Ovary (tissue), 9 donors: ENCODE results near the gene MASTL. TPM values are rescaled to one million over a fixed set of nuclear protein-coding genes. Genes with fewer than 3 reads are reported as not detected.

Experiments
- DNase-seq, 5 donors: peaks; one replicate each; pipeline ENCODE4 v3.0.0-alpha.2; 2019 to 2020
- H3K27ac ChIP-seq, 2 donors: fragments of 200-600 bp; one replicate each; pipeline versions ENCODE4 v1.5.1 to v1.8.0; 2019 to 2022
- H3K27me3 ChIP-seq: fragments of 200-600 bp; one replicate; pipeline ENCODE4 v1.8.0; 2022
- H3K36me3 ChIP-seq: fragments of 200-600 bp; sonication (generic); one replicate; pipeline ENCODE4 v1.5.1; 2019
- H3K4me1 ChIP-seq: one replicate; pipeline ENCODE4 v1.8.1; 2013; ENCODE audit warnings: mild to moderate bottlenecking, moderate library complexity; ENCODE audit not compliant: insufficient read depth
- H3K4me3 ChIP-seq: fragments of 200-600 bp; sonication (generic); one replicate; pipeline ENCODE4 v1.5.1; 2017
- H3K9me3 ChIP-seq, 2 donors: fragments of 200-600 bp in 1 of 2; sonication (generic) in 1 of 2; one replicate each; pipeline versions ENCODE4 v1.5.1 to v1.8.1; 2013 to 2019; ENCODE audit warnings: mild to moderate bottlenecking in 1 of 2, moderate library complexity in 1 of 2
- CTCF ChIP-seq, 3 donors: fragments of 450-650 bp in 2 of 3; fragments of 200-600 bp in 1 of 3; IDR thresholded peaks; one replicate each; pipeline versions ENCODE4 v1.5.1 to v1.8.0; 2016 to 2022; ENCODE audit warnings: antibody characterized with exemption in 3 of 3, mild to moderate bottlenecking in 1 of 3
- EP300 ChIP-seq: sonication (generic); formaldehyde crosslinking; IDR thresholded peaks from one replicate; pipeline ENCODE4 v1.6.1; 2017; ENCODE audit warnings: antibody characterized with exemption
- POLR2A ChIP-seq: fragments of 450-650 bp; IDR thresholded peaks from one replicate; pipeline ENCODE4 v1.6.1; 2017; ENCODE audit warnings: antibody characterized with exemption, mild to moderate bottlenecking, moderate library complexity
- WGBS, 3 donors: extraction: QIAGEN DNeasy Blood & Tissue Kit in 1 of 3; methylation state at CpG; one replicate each; pipeline versions ENCODE4 v1.1.5 to v1.1.7; 2013 to 2017; 5-methylcytosine and 5-hydroxymethylcytosine counted together
- intact Hi-C, 4 donors: fragments of 100-400 bp; cut with DNase I; formaldehyde crosslinking; loops; one replicate each; pipeline versions ENCODE4 v1.11.0 to v1.15.1; 2022 to 2023
- polyA plus RNA-seq, 2 donors: library from polyadenylated mRNA; stranded (reverse); fragments of 200-250 nt in 1 of 2; fragments of 350-450 nt in 1 of 2; fragmentation: Illumina TruSeq in 1 of 2; extraction: RNeasy Lipid Tissue Mini Kit (QIAGEN cat#74804) in 1 of 2; gene quantifications; one replicate each; pipeline ENCODE4 v1.2.3, GENCODE V29; 2013 to 2014
- total RNA-seq, 7 donors: library from RNA; depleted of rRNA in 2 of 7; stranded (reverse); fragments of >200 nt in 2 of 7; fragmentation: NEBNext Ultra II Directional in 3 of 7; extraction: Animal tissue kit (Norgen Biotek cat#: 25700) in 3 of 7; gene quantifications; one replicate each; pipeline versions ENCODE4 v1.1.0 to v1.2.4, GENCODE V29; 2016 to 2023
- donor health status: DM: no; HTN: no; CAD: no; lungs with moderate emphysema.
- donor health status: DM: no; HTN: no; CAD: no.
- donor health status: Bipolar disorder and iron deficiency.
- donor health status: DM: yes; HTN: yes; CAD: no.
- donor health status: DM: no; HTN: no; CAD: no.
- donor health status: DM: yes; HTN: yes; CAD: no.

The MASTL gene
- total and polyA plus RNA-seq, 9 donors, result 2.8 to 7.5 (median 5.2) TPM

GRCh38 chr10:27143686-27144085 lies 11.5 kb upstream of the MASTL start:
- no peaks in the 10 kb centered on the region for H3K4me1 ChIP-seq
- intact Hi-C loops, result no loop called here
- no peaks in the 10 kb centered on the region for H3K36me3 ChIP-seq
- no peaks in the 10 kb centered on the region for H3K27me3 ChIP-seq
- DNase-seq, result no peak
- 70 to 72% (median 70%) methylated on average over 1 of the region's 1 CpG for WGBS, 3 donors
- no peak for TF ChIP-seq CTCF (IDR thresholded peaks at IDR 0.05)
- TF ChIP-seq EP300, result no peak
- H3K9me3 ChIP-seq, result no peaks in the 10 kb centered on the region
- H3K27ac ChIP-seq, result no peak overlapping the region
- no peak overlapping the region for H3K4me3 ChIP-seq

- Histone ChIP-seq H3K4me3 (no peak overlapping the region), H3K27me3 (no peaks in the 10 kb centered on the region), H3K9me3 (no peaks in the 10 kb centered on the region), H3K4me1 (no peaks in the 10 kb centered on the region), H3K36me3 (no peaks in the 10 kb centered on the region), H3K27ac (no peak overlapping the region)
- intact Hi-C loops, result no loop called here
- DNase-seq, result no peak
- TF ChIP-seq POLR2A, result no peak
These were observed 9.2 kb upstream of the MASTL start for GRCh38 chr10:27145937-27146336.

- Histone ChIP-seq H3K4me1 (peaks cover 3% of the 10 kb centered on the region), H3K4me3 (no peak overlapping the region), H3K36me3 (no peaks in the 10 kb centered on the region), H3K27ac (no peak overlapping the region), H3K27me3 (no peaks in the 10 kb centered on the region), H3K9me3 (no peaks in the 10 kb centered on the region)
- intact Hi-C loops, result no loop called here
- WGBS, 3 donors, result 75 to 94% (median 77%) methylated on average over 5 of the region's 5 CpGs
- no peak for DNase-seq
- no peak for TF ChIP-seq POLR2A
- TF ChIP-seq CTCF (IDR thresholded peaks at IDR 0.05), result no peak
- no peak for TF ChIP-seq EP300
These were observed 7.5 kb upstream of the MASTL start for GRCh38 chr10:27147701-27148100.

- no peaks in the 10 kb centered on the region for H3K9me3 ChIP-seq
- WGBS, 3 donors, result 79 to 89% (median 88%) methylated on average over 1 of the region's 1 CpG
- no peak overlapping the region for H3K27ac ChIP-seq
- H3K4me1 ChIP-seq, result peaks cover 7% of the 10 kb centered on the region
- DNase-seq, result no peak
- intact Hi-C loops, result loop anchor here in 1 of 4 donors (5.0 kb wide), 1 partner anchor 92 kb away; the partner anchor contains the start of gene ACBD5
- H3K4me3 ChIP-seq, result no peak overlapping the region
- no peaks in the 10 kb centered on the region for H3K36me3 ChIP-seq
- TF ChIP-seq EP300 (no peak), CTCF (IDR thresholded peaks at IDR 0.05) (no peak), POLR2A (no peak)
- H3K27me3 ChIP-seq, result no peaks in the 10 kb centered on the region
These were observed 4.9 kb upstream of the MASTL start for GRCh38 chr10:27150261-27150660.

GRCh38 chr10:27152687-27153086 lies 2.5 kb upstream of the MASTL start:
- no peaks in the 10 kb centered on the region for H3K27me3 ChIP-seq
- no peak for DNase-seq
- no peak overlapping the region for H3K27ac ChIP-seq
- no peaks in the 10 kb centered on the region for H3K9me3 ChIP-seq
- no peak for TF ChIP-seq CTCF (IDR thresholded peaks at IDR 0.05)
- TF ChIP-seq EP300, result no peak
- TF ChIP-seq POLR2A, result no peak
- H3K4me1 ChIP-seq, result peaks cover 8% of the 10 kb centered on the region
- H3K36me3 ChIP-seq, result no peaks in the 10 kb centered on the region
- intact Hi-C loops, result loop anchor here in 1 of 4 donors (5.0 kb wide), 1 partner anchor 90 kb away; the partner anchor contains the start of gene ACBD5
- H3K4me3 ChIP-seq, result peak overlapping the region; percentile 70
